GM12874 (cell line): ENCODE measurements around the gene GLRA1.

Source experiments
- TF ChIP-seq, protein P1 (sequence below): IDR thresholded peaks from 2 replicates; pipeline ENCODE4 v1.5.1; 2011; ENCODE audit warnings: low read depth, mild to moderate bottlenecking, control low read depth, low read length, moderate library complexity; ENCODE audit not compliant: insufficient read depth

Gene GLRA1

DNA sequence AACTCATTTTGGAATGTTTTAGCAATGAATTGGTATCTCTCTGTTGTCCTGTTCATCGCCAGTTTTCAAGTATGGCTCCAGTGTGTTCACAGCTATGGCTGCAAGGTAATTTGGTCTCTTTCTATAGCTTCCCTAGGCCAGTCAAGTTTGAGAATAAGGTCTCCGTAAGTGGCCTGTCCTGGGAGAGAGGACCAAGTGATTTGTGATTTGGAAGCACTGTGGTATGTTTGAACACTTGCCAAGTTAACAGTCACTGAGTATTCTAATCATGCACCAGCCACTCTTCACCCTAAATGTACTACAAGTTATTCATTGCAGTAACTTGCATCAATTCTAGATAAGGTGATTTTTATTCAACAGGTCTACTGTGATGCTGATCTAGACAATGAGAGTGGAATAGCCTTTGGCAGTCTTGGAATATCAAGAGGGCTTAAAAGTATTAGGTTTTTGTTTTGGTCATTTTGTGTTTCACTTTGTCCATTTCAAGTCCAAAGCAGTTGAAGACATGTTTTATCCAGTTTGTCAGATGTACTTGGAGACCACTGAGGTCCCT, 111.8 kb downstream of the GLRA1 start:
- TF ChIP-seq, protein P1, sequence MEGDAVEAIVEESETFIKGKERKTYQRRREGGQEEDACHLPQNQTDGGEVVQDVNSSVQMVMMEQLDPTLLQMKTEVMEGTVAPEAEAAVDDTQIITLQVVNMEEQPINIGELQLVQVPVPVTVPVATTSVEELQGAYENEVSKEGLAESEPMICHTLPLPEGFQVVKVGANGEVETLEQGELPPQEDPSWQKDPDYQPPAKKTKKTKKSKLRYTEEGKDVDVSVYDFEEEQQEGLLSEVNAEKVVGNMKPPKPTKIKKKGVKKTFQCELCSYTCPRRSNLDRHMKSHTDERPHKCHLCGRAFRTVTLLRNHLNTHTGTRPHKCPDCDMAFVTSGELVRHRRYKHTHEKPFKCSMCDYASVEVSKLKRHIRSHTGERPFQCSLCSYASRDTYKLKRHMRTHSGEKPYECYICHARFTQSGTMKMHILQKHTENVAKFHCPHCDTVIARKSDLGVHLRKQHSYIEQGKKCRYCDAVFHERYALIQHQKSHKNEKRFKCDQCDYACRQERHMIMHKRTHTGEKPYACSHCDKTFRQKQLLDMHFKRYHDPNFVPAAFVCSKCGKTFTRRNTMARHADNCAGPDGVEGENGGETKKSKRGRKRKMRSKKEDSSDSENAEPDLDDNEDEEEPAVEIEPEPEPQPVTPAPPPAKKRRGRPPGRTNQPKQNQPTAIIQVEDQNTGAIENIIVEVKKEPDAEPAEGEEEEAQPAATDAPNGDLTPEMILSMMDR = no peak

DNA sequence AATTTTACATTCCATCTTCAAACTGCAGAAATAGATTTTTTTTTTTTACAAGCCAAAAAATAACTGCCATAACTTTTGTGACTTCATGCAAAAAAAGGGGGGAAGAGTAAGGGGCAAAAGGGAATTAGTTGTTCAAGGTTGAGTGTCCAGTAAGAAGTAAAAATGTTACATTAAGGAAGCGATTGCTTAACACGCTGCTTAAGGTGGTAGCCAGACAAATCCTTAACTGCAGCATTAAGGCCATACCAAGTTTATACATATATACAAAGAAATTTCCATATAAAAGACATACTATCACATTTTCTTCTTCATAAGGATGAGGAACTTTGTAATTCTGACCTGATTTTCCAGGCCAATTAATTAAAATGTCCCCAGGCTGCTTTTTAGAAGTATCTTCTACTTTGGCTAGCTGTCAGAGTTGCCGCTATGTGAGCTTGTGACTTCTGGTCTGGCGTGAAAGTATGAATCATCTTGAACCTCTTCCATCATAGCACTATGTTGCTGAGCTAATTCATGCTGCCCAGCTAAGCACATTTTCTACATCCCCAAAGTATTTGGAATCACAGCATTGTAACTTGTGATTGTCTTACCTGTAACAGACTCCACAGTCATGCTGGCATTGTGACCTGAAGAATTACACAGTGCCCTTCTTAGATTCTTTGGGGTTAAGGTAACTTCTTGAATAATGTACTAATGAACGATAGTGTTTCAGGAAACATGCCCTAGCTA, 112.9 kb downstream of the GLRA1 start:
- TF ChIP-seq, protein P1 = no peak

DNA sequence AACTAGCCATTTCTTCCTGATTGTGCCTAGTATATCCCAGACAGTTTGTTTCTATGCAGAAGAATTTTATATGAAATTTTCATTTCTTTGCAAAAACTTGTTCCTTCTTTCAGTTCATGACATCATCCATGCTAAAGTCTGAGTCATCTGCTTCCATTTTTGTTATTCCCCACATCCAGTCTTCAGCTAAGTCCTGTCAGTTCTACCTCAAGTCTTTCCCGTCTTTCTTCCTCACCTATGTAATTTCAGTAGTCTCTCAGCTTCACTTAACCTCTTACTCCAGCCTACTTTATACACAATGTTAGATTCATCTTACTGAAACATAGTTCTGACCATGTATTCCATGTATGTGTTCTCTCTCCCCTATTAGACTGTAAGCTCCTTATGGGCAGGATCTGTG, 113.8 kb downstream of the GLRA1 start:
- TF ChIP-seq, protein P1 = no peak

DNA sequence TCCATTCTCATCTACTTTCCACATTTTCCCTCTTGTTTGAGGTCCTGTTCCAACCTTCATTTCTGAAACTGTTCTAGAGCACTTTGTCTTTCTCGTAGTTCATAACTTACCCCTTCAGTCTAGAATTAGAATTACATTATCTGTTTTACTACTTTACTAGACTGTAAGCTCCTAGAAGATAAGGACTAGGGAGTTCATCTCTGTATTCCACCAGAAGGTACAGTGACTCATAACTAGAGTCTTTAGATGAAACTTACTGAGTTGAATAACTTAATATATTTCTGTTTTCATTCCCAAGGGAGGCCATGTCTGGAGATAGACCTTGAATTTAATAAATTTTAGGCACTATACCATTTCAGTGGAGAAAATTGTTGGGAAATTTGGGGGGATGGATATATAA, 114.2 kb downstream of the GLRA1 start:
- TF ChIP-seq, protein P1 = no peak

DNA sequence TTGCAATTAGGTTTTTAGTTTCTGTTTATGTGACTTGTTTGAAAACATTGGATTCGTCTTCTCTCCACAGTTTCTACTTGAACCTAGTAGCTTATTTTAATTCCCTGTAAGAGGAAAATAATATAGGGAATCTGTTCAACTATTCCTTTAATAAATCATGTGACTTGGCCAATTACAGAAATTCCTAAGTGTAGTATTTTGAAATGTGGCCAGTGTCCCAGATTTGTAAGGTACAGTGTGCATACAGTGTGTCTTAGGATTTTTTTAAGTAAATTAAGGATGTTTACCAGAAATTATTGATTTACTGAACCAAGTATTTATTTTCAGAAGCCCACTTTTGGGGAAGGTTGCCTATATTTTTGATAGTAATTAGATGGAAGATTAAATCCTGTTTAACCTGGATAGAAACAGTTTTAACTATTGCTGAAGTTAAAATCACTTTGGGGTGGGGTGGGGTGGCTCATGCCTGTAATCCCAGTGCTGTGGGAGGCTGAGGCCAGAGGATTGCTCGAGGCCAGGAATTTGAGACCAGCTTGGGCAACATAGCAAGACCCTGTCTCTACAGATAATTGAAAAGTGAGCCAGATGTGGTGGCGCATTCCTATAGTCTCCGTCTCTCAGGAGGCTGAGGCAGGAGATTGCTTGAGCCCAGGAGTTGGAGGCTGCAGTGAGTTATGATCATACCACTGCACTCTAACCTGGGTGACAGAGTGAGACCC, 116.0 kb downstream of the GLRA1 start:
- TF ChIP-seq, protein P1 = no peak

DNA sequence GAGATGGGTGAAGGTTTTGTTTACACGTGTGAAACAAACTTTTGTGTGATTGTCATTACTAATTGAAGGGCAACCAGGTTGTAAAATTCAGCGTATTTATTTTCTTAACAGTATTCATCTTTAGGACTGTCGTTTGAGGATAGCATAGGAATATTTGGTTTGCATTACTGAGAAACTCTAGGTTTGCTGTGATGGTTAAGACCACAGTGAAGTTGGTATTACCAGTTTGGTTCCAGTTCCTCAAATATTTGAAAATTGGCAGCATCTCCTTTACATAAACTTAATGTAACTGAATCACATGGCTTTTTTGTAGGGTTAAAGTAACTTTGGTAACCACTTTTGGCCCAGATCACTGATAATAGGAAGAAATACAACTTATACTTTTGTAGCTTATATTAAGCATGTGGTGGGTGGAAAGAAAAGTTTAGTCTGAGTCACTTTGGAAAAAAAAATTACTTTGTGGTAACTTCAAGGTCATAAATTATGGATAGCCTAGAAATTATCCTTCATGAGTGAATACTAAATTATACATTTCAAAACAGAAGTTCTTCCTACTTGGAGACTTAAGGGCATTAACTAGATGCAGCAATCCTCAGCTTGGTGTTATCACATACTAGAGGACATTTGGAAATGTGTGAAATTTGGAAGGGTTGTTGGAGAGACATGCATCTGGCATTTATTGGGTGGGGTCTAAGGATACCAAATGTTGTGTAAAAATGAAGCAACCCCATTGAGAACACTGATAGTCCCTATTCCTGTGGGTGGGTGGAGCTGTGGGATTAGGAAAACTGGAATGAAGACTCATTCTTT, 119.0 kb downstream of the GLRA1 start:
- TF ChIP-seq, protein P1 = no peak

DNA sequence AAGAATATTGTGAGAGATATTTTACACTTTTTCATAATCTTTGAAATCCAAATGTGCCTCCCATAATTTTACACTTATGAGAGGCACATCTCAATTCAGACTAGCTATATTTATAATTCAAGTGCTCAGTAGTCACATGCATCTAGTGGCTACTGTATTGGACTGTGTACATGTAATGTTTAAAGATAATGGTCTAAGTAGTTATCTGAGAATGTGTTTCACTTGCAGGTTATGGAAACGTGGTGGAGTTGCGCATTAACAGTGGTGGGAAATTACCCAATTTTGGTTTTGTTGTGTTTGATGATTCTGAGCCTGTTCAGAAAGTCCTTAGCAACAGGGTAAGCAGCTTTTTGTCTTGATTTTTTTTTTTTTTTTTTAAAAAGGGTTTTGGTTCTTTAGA, 124.1 kb downstream of the GLRA1 start:
- TF ChIP-seq, protein P1 = no peak
